Skin epidermis (tissue), 12 donors: Measurements from ENCODE around the gene SPATA13.
"Not testable (repeated sequence)": the region's sequence is repeated elsewhere in the genome, so short reads cannot be mapped to it uniquely, and the experiment has no call there.

Experiments
- H3K27ac ChIP-seq, 21 experiments: fragments of 200-600 bp; sonication (generic) in 11 of 21; one replicate each; pipeline ENCODE4 v1.5.0; 2020; ENCODE audit warnings: mild to moderate bottlenecking in 3 of 21, inconsistent platforms in 2 of 21, moderate library complexity in 2 of 21
- H3K4me3 ChIP-seq, 7 experiments: fragments of 200-600 bp; sonication (generic) in 2 of 7; one replicate each; pipeline ENCODE4 v1.5.0; 2020; ENCODE audit warnings: inconsistent platforms in 2 of 7, mild to moderate bottlenecking in 2 of 7, moderate library complexity in 1 of 7

SPATA13 gene

DNA sequence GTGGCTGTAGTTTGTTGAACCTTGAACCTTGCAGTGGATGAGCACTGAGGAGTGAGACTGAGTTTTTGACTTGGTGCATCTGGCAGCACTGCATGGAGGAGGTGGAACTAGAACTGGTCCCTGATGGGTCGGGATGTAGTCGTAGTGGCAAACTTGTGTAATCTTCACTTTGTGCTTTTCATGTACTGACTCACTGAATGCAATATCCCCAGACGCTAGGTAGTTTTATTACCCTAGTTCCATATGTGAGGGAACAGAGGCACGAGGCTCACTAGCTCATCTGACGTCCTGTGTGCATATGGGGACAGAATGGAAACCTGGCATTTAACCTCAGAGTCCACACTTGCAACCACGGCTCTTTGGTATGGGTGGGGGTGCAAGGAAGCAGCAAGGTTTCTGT lies 159.1 kb downstream of the SPATA13 start:
- not testable (repeated sequence) for H3K27ac ChIP-seq, H3K4me3 ChIP-seq

DNA sequence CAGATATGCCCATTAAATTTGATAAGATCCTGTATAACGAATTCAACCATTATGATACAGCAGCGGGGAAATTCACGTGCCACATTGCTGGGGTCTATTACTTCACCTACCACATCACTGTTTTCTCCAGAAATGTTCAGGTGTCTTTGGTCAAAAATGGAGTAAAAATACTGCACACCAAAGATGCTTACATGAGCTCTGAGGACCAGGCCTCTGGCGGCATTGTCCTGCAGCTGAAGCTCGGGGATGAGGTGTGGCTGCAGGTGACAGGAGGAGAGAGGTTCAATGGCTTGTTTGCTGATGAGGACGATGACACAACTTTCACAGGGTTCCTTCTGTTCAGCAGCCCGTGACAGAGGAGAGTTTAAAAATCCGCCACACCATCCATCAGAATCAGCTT lies 160.9 kb downstream of the SPATA13 start:
- not testable (repeated sequence) for H3K27ac ChIP-seq, H3K4me3 ChIP-seq

GRCh38 chr13:24322470-24322869 lies 161.9 kb downstream of the SPATA13 start:
- H3K4me3 ChIP-seq, H3K27ac ChIP-seq: not testable (repeated sequence)

GRCh38 chr13:24323036-24323738 lies 162.7 kb downstream of the SPATA13 start:
- H3K4me3 ChIP-seq = no peak overlapping the region
- no peak overlapping the region for H3K27ac ChIP-seq

DNA sequence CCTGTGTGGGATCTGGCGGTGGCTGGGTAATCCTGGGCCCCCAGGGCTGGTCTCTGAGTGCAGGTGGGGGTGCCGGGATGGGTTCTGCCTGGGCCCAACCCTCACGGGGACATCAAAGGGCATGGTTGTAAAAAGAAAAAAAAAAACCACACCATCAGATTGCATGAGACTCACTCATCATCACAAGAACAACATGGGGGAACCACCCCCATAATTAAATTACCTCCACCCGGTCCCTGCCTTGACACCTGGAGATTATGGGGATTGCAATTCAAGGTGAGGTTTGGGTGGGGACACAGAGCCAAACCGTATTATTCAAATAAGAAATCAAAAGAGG lies 163.2 kb downstream of the SPATA13 start:
- no peak overlapping the region for H3K27ac ChIP-seq

DNA sequence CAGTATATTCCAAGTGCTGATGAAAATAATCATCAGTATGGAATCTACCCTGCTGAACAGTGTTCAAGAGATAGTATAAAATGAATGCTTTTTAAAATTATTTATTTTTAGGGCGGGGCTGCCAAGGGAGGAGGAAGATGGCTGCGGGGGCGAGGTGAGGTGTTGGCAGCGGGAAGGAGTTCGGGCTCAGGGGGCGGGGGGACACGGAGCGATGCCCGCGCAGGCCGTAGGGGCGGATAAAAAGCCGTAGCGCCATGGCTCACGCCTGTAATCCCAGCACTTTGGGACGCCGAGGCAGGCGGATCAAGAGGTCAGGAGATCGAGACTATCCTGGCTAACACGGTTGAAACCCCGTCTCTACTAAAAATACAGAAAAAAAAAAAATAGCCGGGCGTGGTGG lies 167.1 kb downstream of the SPATA13 start:
- H3K4me3 ChIP-seq = peak overlapping the region in 1 of 7 experiments; percentile 21

More for the DNA sequence above, 163.2 kb downstream of the SPATA13 start:
- no peak overlapping the region for H3K4me3 ChIP-seq

DNA sequence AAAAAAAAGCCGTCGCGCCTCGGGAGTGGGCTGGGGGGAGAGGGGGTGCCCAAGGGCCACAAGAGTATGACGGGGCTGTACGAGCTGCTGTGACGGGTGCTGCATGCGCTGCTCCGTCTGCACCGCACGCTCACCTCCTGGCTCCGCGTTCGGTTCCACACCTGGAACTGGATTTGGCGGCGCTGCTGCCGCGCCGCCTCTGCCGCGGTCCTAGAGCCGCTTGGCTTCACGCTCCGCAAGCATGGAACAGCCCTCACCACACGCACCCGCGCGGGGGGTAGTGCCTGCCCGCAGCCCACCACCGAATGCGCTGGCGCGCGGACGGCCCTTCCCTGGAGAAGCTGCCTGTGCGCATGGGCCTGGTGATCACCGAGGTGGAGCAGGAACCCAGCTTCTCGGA lies 167.6 kb downstream of the SPATA13 start:
- H3K27ac ChIP-seq = no peak overlapping the region
- peak overlapping the region in 1 of 7 experiments; percentile 21 for H3K4me3 ChIP-seq

More for the DNA sequence above, 167.1 kb downstream of the SPATA13 start:
- H3K27ac ChIP-seq = not testable (repeated sequence)

- Histone ChIP-seq H3K4me3 (no peak overlapping the region), H3K27ac (no peak overlapping the region)
Observed at GRCh38 chr13:24338721-24339120, 178.2 kb downstream of the SPATA13 start.

DNA sequence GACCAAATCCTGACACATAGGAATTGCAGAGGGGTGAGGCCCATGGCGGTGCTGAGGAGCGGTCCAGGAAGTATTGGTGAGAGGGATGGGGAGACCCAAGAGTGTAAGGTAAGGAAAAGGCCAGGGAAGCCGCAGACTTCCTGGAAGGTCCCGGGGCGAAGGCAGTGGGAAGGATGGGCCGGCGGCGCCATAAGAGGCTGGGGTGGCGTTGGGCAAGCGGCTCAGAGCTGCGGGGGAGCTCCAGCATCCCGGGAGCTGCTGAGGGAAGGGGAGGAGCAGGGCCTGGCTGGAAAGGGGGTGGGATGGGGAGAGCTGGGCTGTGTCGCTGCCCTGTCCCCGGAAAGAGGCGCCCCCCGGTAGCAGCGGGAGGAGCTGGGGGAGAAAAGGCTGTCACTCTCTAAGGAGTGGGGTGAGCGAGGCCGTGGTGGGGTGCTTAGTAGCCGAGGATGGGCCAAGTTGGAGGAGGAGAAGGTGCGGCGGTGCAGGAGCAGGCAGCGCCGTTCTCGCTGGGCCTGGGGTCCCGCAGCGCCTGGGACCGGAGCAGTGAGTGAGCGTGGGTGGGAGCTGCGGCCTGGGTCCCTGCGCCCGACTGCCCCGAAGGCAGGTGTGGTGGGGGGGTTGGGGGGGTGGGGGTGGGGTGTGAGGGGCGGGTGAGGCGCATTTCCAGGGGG lies 179.6 kb downstream of the SPATA13 start:
- Histone ChIP-seq H3K27ac (no peak overlapping the region), H3K4me3 (no peak overlapping the region)

DNA sequence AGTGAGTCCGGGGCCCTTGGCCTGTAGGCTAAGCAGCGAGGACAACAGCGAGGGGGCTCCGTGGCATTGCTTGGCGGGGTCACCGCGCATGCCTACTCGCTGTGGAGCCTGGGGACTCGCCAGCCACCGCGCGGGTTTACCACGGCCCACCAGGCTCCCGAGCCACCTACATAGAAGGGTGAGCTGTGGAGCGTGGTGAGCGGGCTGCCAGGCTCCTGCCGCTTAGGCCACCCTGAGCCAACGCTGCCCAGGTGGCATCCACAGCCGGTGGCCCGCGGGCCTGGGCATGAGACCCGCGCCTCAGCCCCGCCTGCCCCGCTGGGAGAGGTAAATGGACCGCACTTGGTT lies 180.1 kb downstream of the SPATA13 start:
- Histone ChIP-seq H3K27ac (no peak overlapping the region), H3K4me3 (no peak overlapping the region)

DNA sequence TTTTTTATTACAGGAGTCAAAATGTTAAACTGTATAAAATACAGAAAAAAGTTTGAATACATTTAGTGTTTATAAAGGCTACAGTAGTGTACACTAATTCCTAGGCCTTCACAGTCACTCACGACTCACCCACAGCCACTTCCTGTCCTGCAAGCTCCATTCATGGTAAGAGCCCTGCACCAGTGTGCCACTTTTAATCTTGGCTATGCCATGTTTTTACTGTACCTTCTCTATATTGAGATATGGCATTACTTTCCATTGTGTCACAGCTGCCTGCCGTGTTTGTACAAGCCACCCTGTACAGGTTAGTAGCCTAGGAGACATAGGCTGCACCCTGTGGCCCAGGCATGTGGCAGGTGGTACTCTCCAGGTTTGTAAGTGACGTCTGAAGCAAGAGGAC lies 180.9 kb downstream of the SPATA13 start:
- no peak overlapping the region for H3K27ac ChIP-seq
- H3K4me3 ChIP-seq = no peak overlapping the region

DNA sequence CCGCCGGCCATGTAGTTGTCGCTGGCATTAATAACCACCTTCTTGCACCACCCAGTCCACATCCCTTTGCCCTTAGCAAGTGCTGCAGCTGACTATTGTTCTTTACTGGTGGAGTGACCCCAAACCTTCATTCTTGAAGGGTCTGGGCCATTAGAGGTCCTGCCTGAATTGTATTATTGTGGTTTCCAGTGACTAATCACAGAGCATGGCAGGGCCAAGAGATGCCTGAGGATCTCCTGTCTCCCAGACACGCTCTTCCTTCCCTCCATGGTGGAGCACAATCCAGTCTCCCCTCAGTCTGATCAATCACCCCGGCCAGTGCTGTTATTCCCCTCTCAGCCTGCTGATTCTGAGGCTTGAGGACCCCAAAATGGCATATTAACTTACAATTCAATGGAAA lies 187.9 kb downstream of the SPATA13 start:
- Histone ChIP-seq H3K27ac (no peak overlapping the region), H3K4me3 (no peak overlapping the region)

DNA sequence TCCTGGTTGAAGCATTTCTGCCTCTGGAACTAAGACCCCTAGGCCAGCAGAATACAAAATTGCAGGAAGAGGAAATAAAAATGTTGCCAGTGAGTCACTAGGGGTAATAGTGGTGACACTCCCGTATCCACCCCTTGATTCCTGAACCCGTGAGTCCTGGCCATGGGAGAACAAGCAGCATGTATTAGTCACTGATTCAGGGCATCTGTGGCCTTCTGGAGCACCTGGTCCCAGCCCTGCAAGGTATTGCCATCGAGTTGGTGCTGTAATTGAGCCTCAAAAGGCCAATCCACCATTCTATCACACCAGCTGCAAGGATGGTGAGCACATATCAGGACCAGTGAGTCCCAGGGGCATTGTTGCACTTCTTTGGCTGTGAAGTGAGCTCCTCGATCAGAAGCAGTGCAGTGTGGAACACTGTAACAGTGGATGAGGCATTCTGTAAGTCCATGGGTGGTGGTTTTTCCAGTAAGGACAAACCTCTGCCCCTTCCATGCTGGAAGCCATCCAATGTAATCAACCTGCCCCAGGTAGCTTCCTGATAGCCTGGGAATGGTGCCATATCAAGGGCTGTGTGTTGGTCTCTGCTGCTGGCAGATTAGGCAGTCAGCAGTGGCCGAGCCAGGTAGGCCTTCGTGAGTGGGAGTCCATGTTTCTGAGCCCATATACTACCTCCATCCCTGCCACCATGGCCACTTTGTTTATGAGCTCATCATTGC lies 188.4 kb downstream of the SPATA13 start:
- Histone ChIP-seq H3K4me3 (no peak overlapping the region), H3K27ac (no peak overlapping the region)

- not testable (repeated sequence) for H3K27ac ChIP-seq, H3K4me3 ChIP-seq
Observed at GRCh38 chr13:24349778-24350664, 189.5 kb downstream of the SPATA13 start.

GRCh38 chr13:24351423-24351822 lies 190.9 kb downstream of the SPATA13 start:
- H3K27ac ChIP-seq = no peak overlapping the region
- H3K4me3 ChIP-seq = no peak overlapping the region

DNA sequence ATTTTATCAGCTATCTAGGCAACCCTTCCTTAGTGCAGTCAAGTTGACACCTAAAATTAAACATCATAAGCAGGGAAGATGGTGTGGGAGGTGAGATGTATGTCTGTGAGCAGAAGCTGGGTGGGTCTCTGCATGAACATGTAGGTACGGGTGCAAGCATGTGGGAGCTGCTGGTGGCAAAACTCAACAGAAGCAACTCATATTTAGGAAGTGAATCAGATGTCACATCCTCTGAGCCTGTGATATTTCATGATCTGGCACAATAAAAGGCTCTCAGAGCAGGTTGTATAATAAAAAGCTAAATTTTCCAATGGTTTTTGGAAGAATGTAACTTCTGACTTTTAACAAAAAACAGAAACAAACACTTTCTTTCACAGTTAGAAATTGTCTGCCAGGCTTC lies 193.2 kb downstream of the SPATA13 start:
- Histone ChIP-seq H3K4me3 (no peak overlapping the region), H3K27ac (no peak overlapping the region)

- no peak overlapping the region for H3K4me3 ChIP-seq
- no peak overlapping the region for H3K27ac ChIP-seq
Observed at GRCh38 chr13:24355103-24355502, 194.6 kb downstream of the SPATA13 start.

DNA sequence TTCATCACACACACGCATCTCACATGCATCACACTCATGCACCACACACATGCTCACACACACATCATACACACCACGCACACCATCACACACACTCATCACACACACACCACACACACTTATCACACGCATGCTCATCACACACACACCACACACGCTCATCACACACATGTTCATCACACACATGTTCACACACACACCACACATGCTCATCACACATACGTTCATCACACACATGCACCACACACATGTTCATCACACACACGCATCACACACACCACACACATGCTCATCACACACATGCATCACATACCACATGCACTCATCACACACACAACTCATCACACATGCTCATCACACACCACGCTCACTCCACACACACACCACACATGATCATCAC lies 195.8 kb downstream of the SPATA13 start:
- Histone ChIP-seq H3K27ac (no peak overlapping the region), H3K4me3 (no peak overlapping the region)
